Measurements from ENCODE around the gene TFE3. TPM values are rescaled to one million over a fixed set of nuclear protein-coding genes. Genes with fewer than 3 reads are reported as not detected.
A peak's percentile ranks its signal among the peaks of the same experiment; 100 is the strongest.

Gene TFE3
- total RNA-seq, 1 donor from 2014 or later = 39.8 TPM

GRCh38 chrX:49061916-49062315 lies 18.8 kb upstream of the TFE3 start:
- DNase-seq = no peak
- Mint-ChIP-seq H3K4me3 (ENCODE audit: unreplicated experiment) (no peak overlapping the region), H3K27ac (ENCODE audit: unreplicated experiment) (no peak overlapping the region), H3K27me3 (ENCODE audit: unreplicated experiment) (peaks cover 3% of the 10 kb centered on the region), H3K9me3 (ENCODE audit: unreplicated experiment) (peaks cover 5% of the 10 kb centered on the region), H3K4me1 (ENCODE audit: low read depth, unreplicated experiment) (no peaks in the 10 kb centered on the region), H3K36me3 (ENCODE audit: unreplicated experiment) (no peaks in the 10 kb centered on the region)
- no peak for TF ChIP-seq CTCF (IDR thresholded peaks at IDR 0.05; ENCODE audit: partially characterized antibody, unreplicated experiment)

- DNase-seq = no peak
- Mint-ChIP-seq H3K27me3 (ENCODE audit: unreplicated experiment) (peaks cover 3% of the 10 kb centered on the region), H3K27ac (ENCODE audit: unreplicated experiment) (peak overlapping the region; percentile 68), H3K4me1 (ENCODE audit: low read depth, unreplicated experiment) (no peaks in the 10 kb centered on the region), H3K4me3 (ENCODE audit: unreplicated experiment) (no peak overlapping the region), H3K36me3 (ENCODE audit: unreplicated experiment) (no peaks in the 10 kb centered on the region), H3K9me3 (ENCODE audit: unreplicated experiment) (peaks cover 5% of the 10 kb centered on the region)
- TF ChIP-seq CTCF (IDR thresholded peaks at IDR 0.05; ENCODE audit: partially characterized antibody, unreplicated experiment) = no peak
Measured at GRCh38 chrX:49061490-49061889, 18.3 kb upstream of the TFE3 start.

GRCh38 chrX:49060914-49061313 lies 17.8 kb upstream of the TFE3 start:
- Mint-ChIP-seq H3K4me3 (ENCODE audit: unreplicated experiment) (no peak overlapping the region), H3K27ac (ENCODE audit: unreplicated experiment) (no peak overlapping the region), H3K36me3 (ENCODE audit: unreplicated experiment) (no peaks in the 10 kb centered on the region), H3K4me1 (ENCODE audit: low read depth, unreplicated experiment) (no peaks in the 10 kb centered on the region), H3K27me3 (ENCODE audit: unreplicated experiment) (peaks cover 2% of the 10 kb centered on the region), H3K9me3 (ENCODE audit: unreplicated experiment) (peaks cover 5% of the 10 kb centered on the region)
- no peak for DNase-seq
- no peak for TF ChIP-seq CTCF (IDR thresholded peaks at IDR 0.05; ENCODE audit: partially characterized antibody, unreplicated experiment)

- no peak for DNase-seq
- peaks cover 2% of the 10 kb centered on the region for H3K27me3 Mint-ChIP-seq (ENCODE audit: unreplicated experiment)
- TF ChIP-seq CTCF (IDR thresholded peaks at IDR 0.05; ENCODE audit: partially characterized antibody, unreplicated experiment) = no peak
- H3K9me3 Mint-ChIP-seq (ENCODE audit: unreplicated experiment) = peaks cover 5% of the 10 kb centered on the region
- H3K27ac Mint-ChIP-seq (ENCODE audit: unreplicated experiment) = no peak overlapping the region
- no peak overlapping the region for H3K4me3 Mint-ChIP-seq (ENCODE audit: unreplicated experiment)
- H3K36me3 Mint-ChIP-seq (ENCODE audit: unreplicated experiment) = no peaks in the 10 kb centered on the region
- no peaks in the 10 kb centered on the region for H3K4me1 Mint-ChIP-seq (ENCODE audit: low read depth, unreplicated experiment)
Measured at GRCh38 chrX:49059681-49060085, 16.5 kb upstream of the TFE3 start.

- peaks cover 2% of the 10 kb centered on the region for H3K27me3 Mint-ChIP-seq (ENCODE audit: unreplicated experiment)
- H3K4me3 Mint-ChIP-seq (ENCODE audit: unreplicated experiment) = no peak overlapping the region
- no peak for DNase-seq
- no peak overlapping the region for H3K27ac Mint-ChIP-seq (ENCODE audit: unreplicated experiment)
- no peaks in the 10 kb centered on the region for H3K36me3 Mint-ChIP-seq (ENCODE audit: unreplicated experiment)
- peaks cover 6% of the 10 kb centered on the region for H3K9me3 Mint-ChIP-seq (ENCODE audit: unreplicated experiment)
- H3K4me1 Mint-ChIP-seq (ENCODE audit: low read depth, unreplicated experiment) = no peaks in the 10 kb centered on the region
- TF ChIP-seq CTCF (IDR thresholded peaks at IDR 0.05; ENCODE audit: partially characterized antibody, unreplicated experiment) = no peak
Measured at GRCh38 chrX:49059201-49059600, 16.0 kb upstream of the TFE3 start.

Data from glutamatergic neuron (in vitro differentiated cells).